HG03442 (cell line): ENCODE measurements around the gene TOP2A.

Source experiments
- ATAC-seq: cut with Tn5 transposase; IDR thresholded peaks from one replicate; pipeline ENCODE4 v1.9.1; 2021; ENCODE audit warnings: mild to moderate bottlenecking, moderate library complexity; ENCODE audit not compliant: unreplicated experiment

The TOP2A gene

GRCh38 chr17:40452921-40453378 lies 35.3 kb upstream of the TOP2A start:
- no peak for ATAC-seq

- ATAC-seq = no peak
Measured at GRCh38 chr17:40452216-40452787, 34.6 kb upstream of the TOP2A start.

GRCh38 chr17:40451420-40451819 lies 33.7 kb upstream of the TOP2A start:
- no peak for ATAC-seq

- no peak for ATAC-seq
Measured at GRCh38 chr17:40450175-40450574, 32.5 kb upstream of the TOP2A start.

GRCh38 chr17:40448639-40449261 lies 31.1 kb upstream of the TOP2A start:
- no peak for ATAC-seq

GRCh38 chr17:40448213-40448638 lies 30.5 kb upstream of the TOP2A start:
- ATAC-seq = no peak

- ATAC-seq = no peak
Measured at GRCh38 chr17:40447806-40448205, 30.1 kb upstream of the TOP2A start.

- no peak for ATAC-seq
Measured at GRCh38 chr17:40447148-40447644, 29.5 kb upstream of the TOP2A start.

GRCh38 chr17:40445751-40446468 lies 28.2 kb upstream of the TOP2A start:
- ATAC-seq = no peak

GRCh38 chr17:40443988-40444899 lies 26.5 kb upstream of the TOP2A start:
- peak; percentile 10 for ATAC-seq

- ATAC-seq = peak; percentile 50
Measured at GRCh38 chr17:40443196-40443987, 25.7 kb upstream of the TOP2A start, which contains the start of gene IGFBP4. TSS of gene IGFBP4 (plus strand) at chr17:40443450. CDS start at chr17:40443736, 286 bp downstream.

- ATAC-seq = no peak
Measured at GRCh38 chr17:40442392-40443195, 24.9 kb upstream of the TOP2A start.

- no peak for ATAC-seq
Measured at GRCh38 chr17:40440166-40440565, 22.5 kb upstream of the TOP2A start.

GRCh38 chr17:40437095-40437732 lies 19.5 kb upstream of the TOP2A start:
- ATAC-seq = no peak

GRCh38 chr17:40436636-40437035 lies 18.9 kb upstream of the TOP2A start:
- ATAC-seq = no peak

GRCh38 chr17:40433551-40434415 lies 16.1 kb upstream of the TOP2A start:
- ATAC-seq = no peak

GRCh38 chr17:40432864-40433528 lies 15.3 kb upstream of the TOP2A start:
- no peak for ATAC-seq
